GM21529 (cell line): ENCODE results near the gene LEF1.

Experiments
- ATAC-seq: cut with Tn5 transposase; IDR thresholded peaks from one replicate; pipeline ENCODE4 v1.9.1; 2021; ENCODE audit not compliant: unreplicated experiment

LEF1 gene

DNA sequence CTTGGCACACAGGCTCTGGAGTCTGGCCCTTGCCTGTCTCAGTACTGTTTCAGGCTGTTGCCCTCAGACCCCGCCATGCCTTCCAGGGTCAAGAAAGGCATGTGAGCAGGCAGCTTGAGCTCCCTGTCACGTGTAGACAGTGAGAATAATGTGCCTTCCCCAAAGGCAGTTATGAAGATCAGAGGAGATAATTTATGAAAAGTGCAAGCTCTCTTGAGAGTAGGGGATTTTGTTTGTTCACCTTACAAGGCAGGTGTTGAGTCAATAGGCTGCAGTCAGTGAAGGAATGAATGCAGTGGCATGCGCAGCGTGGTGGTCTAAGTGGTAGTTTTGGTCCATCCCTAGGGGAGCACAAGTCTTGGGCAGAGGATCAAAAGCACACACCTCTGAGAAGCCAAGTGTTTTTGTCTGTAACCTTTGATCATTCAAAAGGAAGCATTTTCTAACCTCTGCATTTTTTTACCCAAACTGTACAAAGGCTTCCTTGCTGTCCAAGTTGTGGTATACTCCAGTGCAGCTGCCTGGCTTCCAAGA lies 164.7 kb downstream of the LEF1 start:
- ATAC-seq: peak; percentile 42

GRCh38 chr4:108001540-108002135 lies 167.1 kb downstream of the LEF1 start:
- ATAC-seq: no peak

DNA sequence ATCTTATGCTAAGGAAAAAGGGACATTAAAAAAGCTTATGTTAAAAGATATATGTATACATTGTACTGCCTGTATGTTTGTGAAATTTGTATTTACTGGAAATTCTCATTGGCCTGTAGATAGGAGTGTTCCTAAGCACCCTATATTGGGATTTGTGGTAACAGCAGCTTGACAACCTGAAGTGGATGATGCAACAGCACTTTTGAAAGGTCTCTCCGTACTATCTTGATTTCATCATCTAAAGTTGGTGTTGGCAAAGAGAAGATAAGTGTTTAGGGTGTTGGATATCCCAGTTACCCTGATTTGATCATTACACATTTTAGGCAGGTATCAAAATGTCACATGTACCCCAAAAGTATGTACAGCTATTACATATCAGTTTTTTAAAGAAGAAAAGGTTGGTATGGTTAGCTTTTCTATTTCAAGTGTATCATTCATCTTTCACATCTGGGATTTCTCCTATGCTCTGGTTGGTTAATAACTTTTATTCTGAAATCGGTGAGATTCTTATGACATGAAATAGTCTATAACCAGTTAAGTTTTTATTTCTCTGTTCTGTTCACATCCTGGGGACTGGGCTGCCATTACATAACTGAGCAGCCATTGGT lies 168.7 kb downstream of the LEF1 start:
- ATAC-seq: no peak

DNA sequence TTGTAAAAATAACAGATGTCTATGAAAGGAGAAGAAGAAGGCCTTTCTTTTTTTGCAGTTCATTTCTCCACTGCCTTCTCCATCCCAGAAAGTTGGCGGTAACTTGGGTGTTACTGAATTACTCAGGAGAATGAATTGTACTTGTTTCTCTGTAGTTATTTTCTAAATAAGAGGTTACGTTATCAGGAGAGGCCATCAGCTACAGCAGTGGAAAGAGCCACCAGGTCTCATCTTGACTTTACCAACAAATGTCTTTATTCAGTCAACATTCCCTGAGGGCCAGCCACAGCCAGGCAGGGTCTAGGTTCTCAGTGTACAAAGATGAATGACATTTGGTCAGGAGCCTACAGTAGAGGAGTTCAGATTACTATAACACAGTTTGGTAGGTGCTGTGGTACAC lies 170.9 kb downstream of the LEF1 start:
- no peak for ATAC-seq
